ENCODE measurements around the gene NELL2.

- TF ChIP-seq CTCF (IDR thresholded peaks at IDR 0.05) (no peak), POLR2AphosphoS5 (IDR thresholded peaks at IDR 0.05) (no peak)
These were observed 399.4 kb downstream of the NELL2 start for GRCh38 chr12:44476683-44477082.

All from gastroesophageal sphincter (tissue), 3 donors.